H9 (cell line): ENCODE measurements around the gene PHACTR4. TPM values are rescaled to one million over a fixed set of nuclear protein-coding genes. Genes with fewer than 3 reads are reported as not detected.

Experiments
- DNase-seq: peaks from one replicate; pipeline ENCODE4 v3.0.0-alpha.2; 2017
- H2AFZ ChIP-seq: one replicate; pipeline ENCODE4 v1.6.1; 2013; ENCODE audit warnings: mild to moderate bottlenecking, low read length, control low read depth, moderate library complexity
- H2AK5ac ChIP-seq: 2 replicates; pipeline ENCODE4 v1.6.1; 2013; ENCODE audit warnings: low read length, control low read depth, mixed read lengths; ENCODE audit not compliant: insufficient read length
- H2BK120ac ChIP-seq: one replicate; pipeline ENCODE4 v1.6.1; 2013; ENCODE audit warnings: low read depth, mild to moderate bottlenecking, low read length, control low read depth, inconsistent platforms; ENCODE audit not compliant: poor library complexity, severe bottlenecking
- H2BK12ac ChIP-seq: 2 replicates; pipeline ENCODE4 v1.6.1; 2013; ENCODE audit warnings: low read length, control low read depth, mixed read lengths, low read depth; ENCODE audit not compliant: insufficient read length
- H2BK15ac ChIP-seq: 2 replicates; pipeline ENCODE4 v1.6.1; 2013; ENCODE audit warnings: low read depth, low read length, control low read depth
- H2BK20ac ChIP-seq: one replicate; pipeline ENCODE4 v1.6.1; 2013; ENCODE audit warnings: low read depth, mild to moderate bottlenecking, low read length, control low read depth, inconsistent platforms; ENCODE audit not compliant: poor library complexity, severe bottlenecking
- H2BK5ac ChIP-seq: 2 replicates; pipeline ENCODE4 v1.6.1; 2013; ENCODE audit warnings: low read length, control low read depth, mixed read lengths; ENCODE audit not compliant: insufficient read length
- H3K14ac ChIP-seq: 2 replicates; pipeline ENCODE4 v1.6.1; 2013; ENCODE audit warnings: low read length, control low read depth; ENCODE audit not compliant: insufficient read depth
- H3K18ac ChIP-seq: 2 replicates; pipeline ENCODE4 v1.6.1; 2013; ENCODE audit warnings: low read depth, mild to moderate bottlenecking, mixed read lengths, low read length, control low read depth; ENCODE audit not compliant: insufficient read length
- H3K23ac ChIP-seq: 2 replicates; pipeline ENCODE4 v1.6.1; 2013; ENCODE audit warnings: low read length, control low read depth, mixed read lengths, low read depth; ENCODE audit not compliant: insufficient read length
- H3K23me2 ChIP-seq: 2 replicates; pipeline ENCODE4 v1.6.1; 2013; ENCODE audit warnings: low read depth, mild to moderate bottlenecking, mixed read lengths, low read length, control low read depth; ENCODE audit not compliant: insufficient read length, poor library complexity, severe bottlenecking
- H3K27ac ChIP-seq: 2 replicates; pipeline ENCODE4 v1.5.1; 2013; ENCODE audit warnings: low read length, control low read depth, mixed read lengths, low read depth; ENCODE audit not compliant: insufficient read length
- H3K27me3 ChIP-seq: 2 replicates; pipeline ENCODE4 v1.6.1; 2013; ENCODE audit warnings: low read length, control low read depth, inconsistent platforms; ENCODE audit not compliant: insufficient read depth
- H3K4ac ChIP-seq: 2 replicates; pipeline ENCODE4 v1.6.1; 2013; ENCODE audit warnings: low read depth, mild to moderate bottlenecking, control low read depth, inconsistent platforms, low read length, moderate library complexity
- H3K4me1 ChIP-seq: 2 replicates; pipeline ENCODE4 v1.6.1; 2013; ENCODE audit warnings: low read length, control low read depth, inconsistent platforms; ENCODE audit not compliant: insufficient read depth
- H3K4me2 ChIP-seq: 2 replicates; pipeline ENCODE4 v1.6.1; 2013; ENCODE audit warnings: low read length, control low read depth, mixed read lengths; ENCODE audit not compliant: insufficient read length, insufficient read depth
- H3K56ac ChIP-seq: 2 replicates; pipeline ENCODE4 v1.6.1; 2013; ENCODE audit warnings: low read depth, mild to moderate bottlenecking, mixed read lengths, low read length, control low read depth; ENCODE audit not compliant: insufficient read length
- H3K79me1 ChIP-seq: 2 replicates; pipeline ENCODE4 v1.6.1; 2013; ENCODE audit warnings: low read depth, mild to moderate bottlenecking, moderate library complexity, low read length, control low read depth, inconsistent platforms; ENCODE audit not compliant: insufficient read depth, poor library complexity, severe bottlenecking
- H3K79me2 ChIP-seq: 2 replicates; pipeline ENCODE4 v1.6.1; 2013; ENCODE audit warnings: low read length, control low read depth, inconsistent platforms; ENCODE audit not compliant: insufficient read depth
- H3K9ac ChIP-seq: 2 replicates; pipeline ENCODE4 v1.6.1; 2013; ENCODE audit warnings: low read length, control low read depth, mixed read lengths; ENCODE audit not compliant: insufficient read length; ENCODE audit errors: extremely low read depth
- H3K9me3 ChIP-seq: one replicate; pipeline ENCODE4 v1.6.1; 2013; ENCODE audit warnings: low read depth, low read length, inconsistent platforms; ENCODE audit not compliant: control insufficient read depth
- H3T11ph ChIP-seq: one replicate; pipeline ENCODE4 v1.6.1; 2013; ENCODE audit warnings: mild to moderate bottlenecking, low read length, control low read depth, inconsistent platforms
- H4K20me1 ChIP-seq: one replicate; pipeline ENCODE4 v1.6.1; 2013; ENCODE audit not compliant: control insufficient read depth, insufficient read length, insufficient read depth
- H4K5ac ChIP-seq: 2 replicates; pipeline ENCODE4 v1.6.1; 2013; ENCODE audit warnings: low read depth, mild to moderate bottlenecking, mixed read lengths, low read length, control low read depth; ENCODE audit not compliant: insufficient read length
- H4K8ac ChIP-seq: replicated peaks from 2 replicates; pipeline ENCODE4 v1.6.1; 2013; ENCODE audit warnings: low read length, control low read depth, mixed read lengths, low read depth; ENCODE audit not compliant: insufficient read length
- H4K91ac ChIP-seq: 2 replicates; pipeline ENCODE4 v1.6.1; 2013; ENCODE audit warnings: low read depth, mild to moderate bottlenecking, moderate library complexity, mixed read lengths, low read length, control low read depth; ENCODE audit not compliant: insufficient read length
- H3K27ac Mint-ChIP-seq, 3 experiments: 2 replicates in 2 of 3; 3 replicates in 1 of 3; pipeline ENCODE4 v1.8.0; 2020 to 2021; ENCODE audit warnings: mixed read lengths in 3 of 3, mild to moderate bottlenecking in 1 of 3, moderate library complexity in 1 of 3
- H3K27me3 Mint-ChIP-seq: 2 replicates; pipeline ENCODE4 v1.8.0; 2021; ENCODE audit warnings: low read depth, mild to moderate bottlenecking, moderate library complexity, mixed read lengths
- H3K36me3 Mint-ChIP-seq, 3 experiments: 2 replicates in 2 of 3; 3 replicates in 1 of 3; pipeline ENCODE4 v1.8.0; 2020 to 2021; ENCODE audit warnings: low read depth in 3 of 3, mixed read lengths in 3 of 3; ENCODE audit not compliant: insufficient read depth in 1 of 3
- H3K4me1 Mint-ChIP-seq, 2 experiments: 2 replicates each; pipeline ENCODE4 v1.8.0; 2020; ENCODE audit warnings: mixed read lengths in 2 of 2
- H3K4me3 Mint-ChIP-seq, 2 experiments: 2 replicates in 1 of 2; 3 replicates in 1 of 2; pipeline ENCODE4 v1.8.0; 2020 to 2021; ENCODE audit warnings: mild to moderate bottlenecking in 2 of 2, mixed read lengths in 2 of 2, moderate library complexity in 1 of 2
- H3K9me3 Mint-ChIP-seq, 2 experiments: 2 replicates in 1 of 2; 3 replicates in 1 of 2; pipeline ENCODE4 v1.8.0; 2020; ENCODE audit warnings: mild to moderate bottlenecking in 2 of 2, mixed read lengths in 2 of 2, moderate library complexity in 1 of 2
- CTCF ChIP-seq: fragments of 200-600 bp; sonication (generic); conservative IDR thresholded peaks from 3 replicates; pipeline ENCODE4 v1.8.0; 2021; ENCODE audit warnings: antibody characterized with exemption, mild to moderate bottlenecking
- WGBS: extraction: QIAGEN DNeasy Blood & Tissue Kit; methylation state at CpG from one replicate; pipeline ENCODE4 v1.1.7; 2013; ENCODE audit warnings: missing lambda C conversion rate, low lambda C conversion rate, mixed read lengths; ENCODE audit not compliant: insufficient read length; ENCODE audit errors: extremely low coverage; 5-methylcytosine and 5-hydroxymethylcytosine counted together
- total RNA-seq: library from RNA; stranded (reverse); gene quantifications from 2 replicates; pipeline ENCODE4 v1.2.1, GENCODE V29; 2021

PHACTR4 gene
- total RNA-seq, 1 experiment from 2014 or later = 54.0 TPM

DNA sequence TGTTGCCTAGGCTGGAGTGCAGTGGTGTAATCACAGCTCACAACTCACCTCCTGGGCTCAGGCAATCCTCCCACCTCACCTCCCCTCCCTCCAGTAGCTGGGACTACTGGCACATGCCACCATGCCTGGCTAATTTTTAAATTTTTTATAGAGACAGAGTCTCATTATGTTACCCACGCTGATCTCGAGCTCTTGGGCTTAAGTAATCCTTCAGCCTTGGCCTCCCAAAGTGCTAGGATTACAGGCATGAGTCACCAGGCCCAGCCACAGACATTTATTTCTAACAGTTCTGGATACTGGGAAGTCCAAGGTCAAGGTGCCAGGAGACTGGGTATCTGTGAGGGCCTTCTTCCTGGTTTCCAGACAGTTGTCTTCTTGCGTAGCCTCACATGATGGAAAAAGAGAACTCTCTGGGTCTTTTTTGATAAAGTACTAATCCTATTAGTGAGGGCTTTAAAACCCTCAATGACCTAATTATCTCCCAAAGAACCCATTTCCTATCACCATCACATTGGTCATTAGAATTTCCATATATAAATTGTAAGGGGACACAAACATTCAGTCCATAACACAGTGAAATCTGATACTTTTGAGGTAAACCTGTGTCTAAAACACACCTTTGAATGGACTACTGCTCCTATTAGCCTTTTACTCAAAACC, 67.9 kb downstream of the PHACTR4 start:
- Mint-ChIP-seq H3K27me3 (no peaks in the 10 kb centered on the region), H3K4me3 (no peak overlapping the region), H3K36me3 (peaks cover 5 to 9% (median 8%) of the 10 kb centered on the region in 3 experiments; a peak in 6 of 7 replicates), H3K27ac (0 out of 7 replicates have a peak overlapping the region, but pooled peaks of 1 of the 3 experiments have one; percentile 37), H3K4me1 (peaks cover 10 to 12% of the 10 kb centered on the region in 2 experiments), H3K9me3 (no peaks in the 10 kb centered on the region)
- no peak for DNase-seq
- Histone ChIP-seq H3K79me1 (no peaks in the 10 kb centered on the region), H3K23me2 (no peaks in the 10 kb centered on the region), H3K79me2 (no peaks in the 10 kb centered on the region), H3K9me3 (no peaks in the 10 kb centered on the region), H3K23ac (no peak overlapping the region), H3K9ac (no peak overlapping the region), H2BK120ac (no peak overlapping the region), H3K27ac (no peak overlapping the region), H3K4me2 (no peak overlapping the region), H2AK5ac (no peak overlapping the region), H3T11ph (no peak overlapping the region), H2BK15ac (no peak overlapping the region), H3K4me1 (no peaks in the 10 kb centered on the region; the same call in 1 of the 2 replicates), H3K4ac (no peak overlapping the region), H2BK5ac (no peak overlapping the region), H2BK12ac (no peak overlapping the region), H3K18ac (no peak overlapping the region), H3K56ac (no peak overlapping the region), H3K27me3 (no peaks in the 10 kb centered on the region), H3K14ac (no peak overlapping the region), H4K8ac (no peak overlapping the region), H4K5ac (no peak overlapping the region), H4K91ac (no peak overlapping the region), H2BK20ac (no peak overlapping the region), H4K20me1 (no peaks in the 10 kb centered on the region), H2AFZ (no peak overlapping the region)
- TF ChIP-seq CTCF = no peak
- no CpG with 5 or more reads among the region's 3 CpGs for WGBS
